HEK293T (cell line): ENCODE results near the gene GABRA4.

Experiments
- ARNT ChIP-seq: fragments of 450-650 bp; IDR thresholded peaks from 2 replicates; pipeline ENCODE4 v1.6.1; 2017; ENCODE audit warnings: mild to moderate bottlenecking
- CTBP1 ChIP-seq: fragments of 450-650 bp; IDR thresholded peaks from 2 replicates; pipeline ENCODE4 v1.6.1; 2016; ENCODE audit warnings: borderline replicate concordance
- SP1 ChIP-seq: fragments of 450-650 bp; IDR thresholded peaks from 2 replicates; pipeline ENCODE4 v1.6.1; 2017
- ZNF384 ChIP-seq: fragments of 450-650 bp; IDR thresholded peaks from 2 replicates; pipeline ENCODE4 v1.6.1; 2016

DNA sequence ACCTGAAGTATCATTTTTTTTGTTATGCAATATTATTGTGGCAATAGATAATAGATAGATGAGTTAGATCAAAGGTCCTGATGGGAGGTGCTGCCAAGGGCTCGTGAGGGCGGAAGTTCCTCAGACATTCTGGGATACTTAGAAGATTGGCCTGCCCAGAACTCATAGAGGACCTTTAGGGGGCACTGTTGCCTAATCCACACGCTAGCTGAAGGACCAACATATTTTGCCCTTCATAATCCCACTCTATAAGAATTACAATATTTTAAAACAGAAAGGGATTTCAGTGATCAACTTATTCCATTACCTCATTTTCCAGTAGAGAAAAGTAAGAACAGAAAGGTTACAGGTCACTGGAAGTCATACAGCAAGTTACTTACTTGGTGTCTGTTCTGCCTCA is 61.4 kb downstream of the GABRA4 start:
- no peak for TF ChIP-seq SP1
- TF ChIP-seq ZNF384: no peak
- no peak for TF ChIP-seq ARNT
- TF ChIP-seq CTBP1: no peak
